ENCODE results near the gene AOPEP. TPM values are rescaled to one million over a fixed set of nuclear protein-coding genes. Genes with fewer than 3 reads are reported as not detected.
A peak's percentile ranks its signal among the peaks of the same experiment; 100 is the strongest.

Gene AOPEP
- total and polyA plus RNA-seq, 2 of the 13 experiments (the other 11 are each of a cell fraction or from before 2014, with no cell fraction given), result 22.2 to 41.6 TPM

GRCh38 chr9:94991961-94992907, 265.7 kb downstream of the AOPEP start (continued):
- no peak for TF ChIP-seq ZBTB10 (CRISPR knock-in tag; IDR thresholded peaks at IDR 0.05; ENCODE audit: borderline replicate concordance)
- no peak; the same call in 1 of the 2 replicates for TF ChIP-seq THAP11 (CRISPR knock-in tag; IDR thresholded peaks at IDR 0.05)
- no peak for TF ChIP-seq NFE2 (CRISPR knock-in tag; IDR thresholded peaks at IDR 0.05)
- peak; percentile 80 for TF ChIP-seq ZFX (CRISPR knock-in tag; IDR thresholded peaks at IDR 0.05; ENCODE audit: low read depth)
- TF ChIP-seq USF2 (IDR thresholded peaks at IDR 0.05; ENCODE audit: low read depth, low read length), result no peak
- TF ChIP-seq USF2 (CRISPR knock-in tag; IDR thresholded peaks at IDR 0.05; ENCODE audit: borderline replicate concordance), result no peak
- no peak for TF ChIP-seq ZNF616 (CRISPR knock-in tag; IDR thresholded peaks at IDR 0.05; ENCODE audit: low read depth)
- TF ChIP-seq THAP7 (CRISPR knock-in tag; IDR thresholded peaks at IDR 0.05), result no peak
- TF ChIP-seq ZBTB42 (CRISPR knock-in tag; IDR thresholded peaks at IDR 0.05), result no peak
- no peak for TF ChIP-seq SMAD9 (CRISPR knock-in tag; IDR thresholded peaks at IDR 0.05)
- no peak for TF ChIP-seq AGO2 (optimal IDR thresholded peaks at IDR 0.05; ENCODE audit: low read depth, low read length)
- no peak; the same call in 1 of the 2 replicates for TF ChIP-seq ZNF274 (CRISPR knock-in tag; IDR thresholded peaks at IDR 0.05)
- no peak for TF ChIP-seq ZNF703 (CRISPR knock-in tag; IDR thresholded peaks at IDR 0.05; ENCODE audit: borderline replicate concordance)
- peak; percentile 36; the same call in 1 of the 2 replicates for TF ChIP-seq REPIN1 (CRISPR knock-in tag; IDR thresholded peaks at IDR 0.05; ENCODE audit: borderline replicate concordance, low read depth)
- TF ChIP-seq AKAP8 (CRISPR knock-in tag; IDR thresholded peaks at IDR 0.05), result no peak
- TF ChIP-seq KAT7 (CRISPR knock-in tag; IDR thresholded peaks at IDR 0.05; ENCODE audit: borderline replicate concordance), result 0 out of 2 replicates have a peak, but pooled peaks have one; percentile 21
- TF ChIP-seq FIP1L1 (IDR thresholded peaks at IDR 0.05; ENCODE audit: borderline replicate concordance, insufficient read depth, low read depth, low read length), result no peak
- TF ChIP-seq MED13 (CRISPR knock-in tag; IDR thresholded peaks at IDR 0.05), result no peak
- TF ChIP-seq NR1H2 (CRISPR knock-in tag; IDR thresholded peaks at IDR 0.05; ENCODE audit: borderline replicate concordance, low read depth), result no peak
- peak; percentile 92 for TF ChIP-seq DRAP1 (CRISPR knock-in tag; IDR thresholded peaks at IDR 0.05)
- no peak for TF ChIP-seq NFIB (CRISPR knock-in tag; IDR thresholded peaks at IDR 0.05; ENCODE audit: borderline replicate concordance)
- no peak for TF ChIP-seq ZNF784 (CRISPR knock-in tag; IDR thresholded peaks at IDR 0.05; ENCODE audit: borderline replicate concordance)
